ENCODE measurements around the gene TLR10.
"Not testable (repeated sequence)": the region's sequence is repeated elsewhere in the genome, so short reads cannot be mapped to it uniquely, and the experiment has no call there.

Gene TLR10

DNA sequence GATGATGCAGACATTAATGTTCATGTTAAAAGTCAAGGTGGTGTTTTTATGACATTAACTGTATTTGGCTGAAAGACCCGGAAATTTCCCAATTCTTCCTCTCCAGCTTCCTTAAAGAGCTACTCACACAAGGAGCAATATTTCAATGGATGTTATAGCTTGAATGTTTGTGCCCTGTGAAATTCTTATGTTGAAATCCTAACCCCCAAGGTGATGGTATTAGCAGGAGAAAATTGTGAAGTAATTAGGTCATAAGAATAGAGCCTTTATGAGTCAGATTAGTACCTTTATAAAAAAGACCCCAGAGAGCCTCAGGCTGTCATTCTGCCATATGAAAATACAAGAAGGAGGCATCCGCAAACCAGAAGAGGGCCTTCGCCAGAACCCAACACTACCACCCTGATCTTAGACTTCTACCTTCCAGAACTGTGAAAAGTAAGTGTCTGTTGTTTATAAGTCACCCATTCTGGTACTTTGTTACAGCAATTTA, 18.2 kb upstream of the TLR10 start:
- DNase-seq (ENCODE audit: low read depth in 2 of 2), result no peak

DNA sequence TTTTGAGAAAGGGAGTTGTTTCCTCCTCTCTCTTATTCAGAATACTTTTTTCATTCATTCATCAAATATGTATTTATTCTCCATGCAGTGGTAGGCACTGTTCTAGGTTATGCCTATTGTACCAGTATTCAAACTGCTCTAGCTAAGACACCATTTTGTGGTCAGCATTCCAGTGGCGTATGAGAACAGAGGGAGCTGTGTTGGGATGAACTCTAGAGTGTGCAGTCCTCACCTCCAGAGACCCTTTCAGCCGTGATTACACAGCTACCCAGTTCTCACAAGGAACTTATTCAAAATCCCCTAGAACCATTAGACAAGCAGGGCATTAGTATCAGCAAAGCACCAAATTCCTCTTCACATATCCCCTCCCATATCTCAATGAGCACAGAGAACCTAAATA, 17.6 kb upstream of the TLR10 start:
- no peak for DNase-seq (ENCODE audit: low read depth in 2 of 2)

DNA sequence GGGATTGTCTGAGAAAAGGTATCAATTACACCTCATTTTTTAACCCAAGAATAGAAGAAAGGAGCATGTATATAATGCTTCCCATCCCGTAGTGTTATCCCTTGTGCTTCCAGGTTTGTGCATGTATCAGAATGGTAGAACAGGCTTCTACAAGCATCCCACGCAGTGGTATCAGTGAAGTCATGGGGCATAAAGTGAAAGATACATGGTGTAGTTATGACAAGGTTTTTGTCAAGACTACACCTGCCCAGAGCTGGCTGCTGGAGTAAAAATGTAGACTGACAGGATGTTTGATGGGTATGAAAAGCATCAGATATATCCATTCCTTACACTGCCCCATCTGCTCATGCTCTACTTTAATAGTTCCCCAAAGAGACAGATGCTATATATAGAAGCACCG, 12.3 kb upstream of the TLR10 start:
- DNase-seq (ENCODE audit: low read depth in 2 of 2), result no peak

- DNase-seq (ENCODE audit: low read depth in 2 of 2), result no peak
These were observed 11.3 kb upstream of the TLR10 start for GRCh38 chr4:38794051-38794450.

DNA sequence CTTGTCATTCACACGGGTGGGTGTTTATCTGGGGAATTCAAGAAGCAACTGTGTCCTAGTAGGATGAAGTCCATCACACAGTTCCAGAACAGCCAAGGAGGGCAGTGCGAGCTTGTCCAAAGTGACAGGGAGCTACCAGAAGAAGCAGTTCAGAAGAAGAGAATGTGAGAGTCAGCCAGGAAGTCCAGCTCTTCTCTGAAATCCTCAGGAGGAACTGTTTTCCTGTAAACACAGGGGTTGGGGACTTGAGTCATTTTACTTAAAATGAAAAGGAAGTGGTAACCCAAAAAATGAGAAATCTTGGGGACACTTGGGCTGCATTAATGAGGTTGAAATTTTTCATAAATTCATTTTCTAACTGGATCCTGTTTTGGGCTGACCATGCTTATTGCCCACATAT, 8.2 kb upstream of the TLR10 start:
- no peak for DNase-seq (ENCODE audit: low read depth in 2 of 2)

DNA sequence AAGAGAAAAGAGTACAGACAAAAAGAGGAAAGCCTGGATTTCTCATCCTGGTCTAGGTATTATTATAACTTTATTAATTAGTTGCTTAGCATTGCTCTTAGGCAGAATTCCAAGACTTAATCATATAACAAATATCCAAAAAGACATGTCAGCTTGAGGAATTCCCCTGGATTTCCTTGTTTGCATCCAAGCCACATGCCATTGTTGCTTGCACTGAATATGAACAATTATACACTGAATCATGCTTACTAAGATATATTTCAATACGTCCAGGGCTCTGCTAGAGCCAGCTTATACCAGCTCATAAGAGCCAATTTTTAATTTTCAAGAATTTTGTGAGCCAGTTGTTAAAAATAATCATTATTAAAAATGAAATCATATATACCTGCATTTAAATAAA, 5.5 kb upstream of the TLR10 start:
- DNase-seq (ENCODE audit: low read depth in 2 of 2), result no peak

- DNase-seq (ENCODE audit: low read depth in 2 of 2), result no peak
These were observed 4.9 kb upstream of the TLR10 start for GRCh38 chr4:38787693-38788092.

DNA sequence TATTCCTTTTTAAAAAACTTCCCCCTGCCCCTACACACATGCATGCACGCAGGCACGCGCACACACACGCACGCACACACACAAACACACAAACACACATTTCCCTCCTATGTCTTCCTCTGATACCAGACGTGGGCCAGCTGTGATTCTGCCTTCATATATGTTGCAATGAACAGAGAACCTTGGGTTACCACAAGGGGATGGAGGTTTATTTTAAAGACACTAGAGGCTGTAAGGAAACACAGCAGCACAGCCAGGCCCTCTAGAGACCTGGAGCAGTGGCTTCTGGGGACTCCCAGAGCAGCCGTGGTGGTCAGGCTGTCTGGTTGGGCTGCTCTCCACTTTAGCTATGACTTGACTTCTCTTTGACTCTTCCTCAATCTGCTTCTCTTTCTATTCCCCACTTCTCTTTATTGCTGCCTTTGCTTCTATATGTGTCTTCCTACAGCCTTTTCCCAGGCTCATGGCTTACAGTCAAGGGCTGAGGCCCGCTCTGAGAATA, 3.2 kb upstream of the TLR10 start:
- DNase-seq (ENCODE audit: low read depth in 2 of 2), result no peak

DNA sequence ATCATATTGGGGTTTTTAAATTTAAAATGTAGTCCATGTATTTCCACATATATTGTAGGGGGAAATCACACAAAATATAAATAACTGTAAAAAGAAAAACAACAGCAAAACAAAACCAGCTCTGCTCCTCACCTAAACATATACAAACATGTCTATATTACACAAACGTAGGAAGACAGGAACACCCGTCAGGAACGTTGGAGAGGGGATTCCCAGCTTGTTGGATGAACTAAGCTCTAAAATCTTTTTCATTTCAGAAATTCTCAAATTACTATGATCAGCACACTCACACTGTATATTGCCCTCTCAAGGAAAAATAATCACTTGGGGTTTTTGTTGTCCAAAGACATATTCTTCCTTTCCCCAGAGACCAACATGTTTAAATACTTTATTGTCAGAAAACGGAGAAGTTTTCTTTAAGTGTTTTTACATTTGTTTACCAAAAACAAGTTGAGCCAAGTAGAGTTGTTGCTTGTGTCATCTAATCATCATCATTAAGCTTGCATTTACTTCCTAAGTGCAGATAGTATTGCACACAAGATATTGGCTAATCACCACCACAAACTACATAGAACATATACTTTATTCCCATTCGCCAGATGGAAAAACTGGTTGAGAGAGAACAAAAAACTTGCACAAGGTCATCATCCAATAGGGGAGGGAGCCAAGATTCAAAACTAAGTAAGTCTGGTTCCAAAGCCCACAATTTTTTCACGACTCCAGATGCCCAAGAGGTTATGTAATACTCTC, 2.4 kb upstream of the TLR10 start:
- no peak for DNase-seq (ENCODE audit: low read depth in 2 of 2)

- DNase-seq (ENCODE audit: low read depth in 2 of 2), result no peak
These were observed 1.4 kb upstream of the TLR10 start for GRCh38 chr4:38784141-38784540.

- no peak for DNase-seq (ENCODE audit: low read depth in 2 of 2)
These were observed 295 bp upstream of the TLR10 start for GRCh38 chr4:38783109-38783460.

GRCh38 chr4:38781854-38782261, 932 bp downstream of the TLR10 start:
- no peak for DNase-seq (ENCODE audit: low read depth in 2 of 2)

- no peak for DNase-seq (ENCODE audit: low read depth in 2 of 2)
These were observed 1.8 kb downstream of the TLR10 start for GRCh38 chr4:38780833-38781484.

GRCh38 chr4:38779790-38780189, 3.0 kb downstream of the TLR10 start:
- no peak for DNase-seq (ENCODE audit: low read depth in 2 of 2)

- not testable (repeated sequence) for DNase-seq (ENCODE audit: low read depth in 2 of 2)
These were observed 4.9 kb downstream of the TLR10 start for GRCh38 chr4:38777925-38778324.

GRCh38 chr4:38775326-38775725, 7.5 kb downstream of the TLR10 start:
- DNase-seq (ENCODE audit: low read depth in 2 of 2), result no peak

- no peak for DNase-seq (ENCODE audit: low read depth in 2 of 2)
These were observed 8.4 kb downstream of the TLR10 start for GRCh38 chr4:38774181-38774955.

GRCh38 chr4:38770281-38770680, 12.5 kb downstream of the TLR10 start:
- not testable (repeated sequence) for DNase-seq (ENCODE audit: low read depth in 2 of 2)

- no peak for DNase-seq (ENCODE audit: low read depth in 2 of 2)
These were observed 12.9 kb downstream of the TLR10 start for GRCh38 chr4:38769857-38770256.

GRCh38 chr4:38769441-38769840, 13.3 kb downstream of the TLR10 start:
- DNase-seq (ENCODE audit: low read depth in 2 of 2), result no peak

GRCh38 chr4:38768968-38769394, 13.8 kb downstream of the TLR10 start:
- no peak for DNase-seq (ENCODE audit: low read depth in 2 of 2)

GRCh38 chr4:38766940-38767339, 15.8 kb downstream of the TLR10 start:
- DNase-seq (ENCODE audit: low read depth in 2 of 2), result not testable (repeated sequence)

Measured in stimulated activated CD8-positive, alpha-beta memory T cell treated with anti-CD3 and anti-CD28 coated beads, Interleukin-2, amount 100 ng/mL, for 1 hour (primary cell).